ENCODE measurements around the gene NEUROD2. TPM values are rescaled to one million over a fixed set of nuclear protein-coding genes. Genes with fewer than 3 reads are reported as not detected.

The NEUROD2 gene
- polyA plus RNA-seq, 1 donor from 2014 or later = not detected

DNA sequence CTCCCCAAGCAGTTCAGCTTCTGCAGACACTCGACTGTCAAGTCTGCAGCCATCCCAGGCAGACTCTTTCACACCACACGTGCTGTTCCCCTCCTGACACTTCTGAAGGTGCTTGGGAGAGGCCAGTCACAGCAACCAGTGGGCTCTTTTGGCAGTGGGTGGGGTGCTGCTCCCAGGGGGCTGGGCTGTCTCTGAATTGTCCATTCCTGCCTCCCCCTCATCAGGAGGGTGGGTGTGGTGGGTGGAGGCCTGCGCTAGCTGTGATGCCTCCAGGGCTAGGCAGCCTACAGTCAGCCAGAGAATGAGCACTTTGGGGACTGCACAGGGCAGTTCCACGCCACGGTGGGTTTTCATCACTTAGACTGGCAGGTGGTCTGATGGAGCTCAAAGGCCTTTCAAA lies 39.5 kb upstream of the NEUROD2 start:
- Histone ChIP-seq H3K27me3 (ENCODE audit: insufficient read depth, low read depth, low read length) (no peaks in the 10 kb centered on the region), H3K4me3 (ENCODE audit: low read length) (no peak overlapping the region), H3K9me2 (ENCODE audit: insufficient read depth, low read length) (no peaks in the 10 kb centered on the region), H3K79me2 (replicated peaks; ENCODE audit: insufficient read depth, low read length) (no peaks in the 10 kb centered on the region), H3K4me2 (ENCODE audit: low read length) (no peak overlapping the region), H3K9me3 (ENCODE audit: low read length) (no peaks in the 10 kb centered on the region), H3F3A (ENCODE audit: insufficient read depth, low read length, poor library complexity, severe bottlenecking) (no peaks in the 10 kb centered on the region), H2AFZ (ENCODE audit: low read depth, low read length) (no peak overlapping the region), H3K27ac (ENCODE audit: low read length) (no peak overlapping the region), H3K36me3 (ENCODE audit: insufficient read depth, low read length) (no peaks in the 10 kb centered on the region), H3K9ac (ENCODE audit: low read length) (no peak overlapping the region), H4K20me1 (ENCODE audit: insufficient read depth) (no peaks in the 10 kb centered on the region)
- no peak for TF ChIP-seq POLR2AphosphoS5 (IDR thresholded peaks at IDR 0.05)
- no peak for TF ChIP-seq MXI1 (conservative IDR thresholded peaks at IDR 0.05; ENCODE audit: poor library complexity, severe bottlenecking)
- no peak for TF ChIP-seq SMC3 (conservative IDR thresholded peaks at IDR 0.05; ENCODE audit: poor library complexity)
- TF ChIP-seq EZH2 (IDR thresholded peaks at IDR 0.05; ENCODE audit: borderline replicate concordance, insufficient read depth, low read length, poor library complexity, severe bottlenecking) = no peak
- TF ChIP-seq, protein P1, sequence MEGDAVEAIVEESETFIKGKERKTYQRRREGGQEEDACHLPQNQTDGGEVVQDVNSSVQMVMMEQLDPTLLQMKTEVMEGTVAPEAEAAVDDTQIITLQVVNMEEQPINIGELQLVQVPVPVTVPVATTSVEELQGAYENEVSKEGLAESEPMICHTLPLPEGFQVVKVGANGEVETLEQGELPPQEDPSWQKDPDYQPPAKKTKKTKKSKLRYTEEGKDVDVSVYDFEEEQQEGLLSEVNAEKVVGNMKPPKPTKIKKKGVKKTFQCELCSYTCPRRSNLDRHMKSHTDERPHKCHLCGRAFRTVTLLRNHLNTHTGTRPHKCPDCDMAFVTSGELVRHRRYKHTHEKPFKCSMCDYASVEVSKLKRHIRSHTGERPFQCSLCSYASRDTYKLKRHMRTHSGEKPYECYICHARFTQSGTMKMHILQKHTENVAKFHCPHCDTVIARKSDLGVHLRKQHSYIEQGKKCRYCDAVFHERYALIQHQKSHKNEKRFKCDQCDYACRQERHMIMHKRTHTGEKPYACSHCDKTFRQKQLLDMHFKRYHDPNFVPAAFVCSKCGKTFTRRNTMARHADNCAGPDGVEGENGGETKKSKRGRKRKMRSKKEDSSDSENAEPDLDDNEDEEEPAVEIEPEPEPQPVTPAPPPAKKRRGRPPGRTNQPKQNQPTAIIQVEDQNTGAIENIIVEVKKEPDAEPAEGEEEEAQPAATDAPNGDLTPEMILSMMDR (IDR thresholded peaks at IDR 0.05; ENCODE audit: poor library complexity, severe bottlenecking) = no peak
- TF ChIP-seq, protein P2, sequence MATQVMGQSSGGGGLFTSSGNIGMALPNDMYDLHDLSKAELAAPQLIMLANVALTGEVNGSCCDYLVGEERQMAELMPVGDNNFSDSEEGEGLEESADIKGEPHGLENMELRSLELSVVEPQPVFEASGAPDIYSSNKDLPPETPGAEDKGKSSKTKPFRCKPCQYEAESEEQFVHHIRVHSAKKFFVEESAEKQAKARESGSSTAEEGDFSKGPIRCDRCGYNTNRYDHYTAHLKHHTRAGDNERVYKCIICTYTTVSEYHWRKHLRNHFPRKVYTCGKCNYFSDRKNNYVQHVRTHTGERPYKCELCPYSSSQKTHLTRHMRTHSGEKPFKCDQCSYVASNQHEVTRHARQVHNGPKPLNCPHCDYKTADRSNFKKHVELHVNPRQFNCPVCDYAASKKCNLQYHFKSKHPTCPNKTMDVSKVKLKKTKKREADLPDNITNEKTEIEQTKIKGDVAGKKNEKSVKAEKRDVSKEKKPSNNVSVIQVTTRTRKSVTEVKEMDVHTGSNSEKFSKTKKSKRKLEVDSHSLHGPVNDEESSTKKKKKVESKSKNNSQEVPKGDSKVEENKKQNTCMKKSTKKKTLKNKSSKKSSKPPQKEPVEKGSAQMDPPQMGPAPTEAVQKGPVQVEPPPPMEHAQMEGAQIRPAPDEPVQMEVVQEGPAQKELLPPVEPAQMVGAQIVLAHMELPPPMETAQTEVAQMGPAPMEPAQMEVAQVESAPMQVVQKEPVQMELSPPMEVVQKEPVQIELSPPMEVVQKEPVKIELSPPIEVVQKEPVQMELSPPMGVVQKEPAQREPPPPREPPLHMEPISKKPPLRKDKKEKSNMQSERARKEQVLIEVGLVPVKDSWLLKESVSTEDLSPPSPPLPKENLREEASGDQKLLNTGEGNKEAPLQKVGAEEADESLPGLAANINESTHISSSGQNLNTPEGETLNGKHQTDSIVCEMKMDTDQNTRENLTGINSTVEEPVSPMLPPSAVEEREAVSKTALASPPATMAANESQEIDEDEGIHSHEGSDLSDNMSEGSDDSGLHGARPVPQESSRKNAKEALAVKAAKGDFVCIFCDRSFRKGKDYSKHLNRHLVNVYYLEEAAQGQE (IDR thresholded peaks at IDR 0.05; ENCODE audit: borderline replicate concordance) = no peak
- TF ChIP-seq RAD21 (conservative IDR thresholded peaks at IDR 0.05) = no peak
- no peak for TF ChIP-seq EP300 (conservative IDR thresholded peaks at IDR 0.05; ENCODE audit: poor library complexity, severe bottlenecking)
- no peak for TF ChIP-seq TAF1 (IDR thresholded peaks at IDR 0.05; ENCODE audit: low read depth)

DNA sequence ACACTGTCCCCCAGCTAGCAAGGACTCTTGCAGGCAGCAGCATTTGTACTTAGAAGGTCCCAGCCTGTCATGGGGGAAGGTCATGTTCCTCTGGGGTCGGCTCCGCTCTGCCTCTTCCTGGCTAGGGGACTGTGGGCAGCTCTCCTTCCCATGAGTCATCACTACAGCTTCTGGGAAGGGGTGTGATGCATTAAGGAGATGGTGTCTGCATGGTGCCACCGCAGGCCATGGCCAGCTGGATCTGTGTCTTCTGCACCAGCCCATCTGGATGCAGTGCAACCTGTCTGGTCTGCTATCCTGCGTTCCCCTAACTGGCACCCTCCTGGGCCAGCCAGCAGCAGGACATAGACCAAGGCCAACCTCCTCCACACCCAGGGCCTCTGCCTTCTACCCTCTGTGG lies 35.6 kb upstream of the NEUROD2 start:
- TF ChIP-seq MXI1 (conservative IDR thresholded peaks at IDR 0.05; ENCODE audit: poor library complexity, severe bottlenecking) = no peak
- no peak for TF ChIP-seq TAF1 (IDR thresholded peaks at IDR 0.05; ENCODE audit: low read depth)
- no peak for TF ChIP-seq SMC3 (conservative IDR thresholded peaks at IDR 0.05; ENCODE audit: poor library complexity)
- no peak for TF ChIP-seq POLR2AphosphoS5 (IDR thresholded peaks at IDR 0.05)
- no peak for TF ChIP-seq EP300 (conservative IDR thresholded peaks at IDR 0.05; ENCODE audit: poor library complexity, severe bottlenecking)
- Histone ChIP-seq H2AFZ (ENCODE audit: low read depth, low read length) (no peak overlapping the region), H3K4me2 (ENCODE audit: low read length) (no peak overlapping the region), H3K4me3 (ENCODE audit: low read length) (no peak overlapping the region), H3F3A (ENCODE audit: insufficient read depth, low read length, poor library complexity, severe bottlenecking) (no peaks in the 10 kb centered on the region), H4K20me1 (ENCODE audit: insufficient read depth) (no peaks in the 10 kb centered on the region), H3K27ac (ENCODE audit: low read length) (no peak overlapping the region), H3K9me2 (ENCODE audit: insufficient read depth, low read length) (no peaks in the 10 kb centered on the region), H3K9ac (ENCODE audit: low read length) (no peak overlapping the region), H3K79me2 (replicated peaks; ENCODE audit: insufficient read depth, low read length) (peaks cover 10% of the 10 kb centered on the region), H3K27me3 (ENCODE audit: insufficient read depth, low read depth, low read length) (no peaks in the 10 kb centered on the region), H3K36me3 (ENCODE audit: insufficient read depth, low read length) (no peaks in the 10 kb centered on the region), H3K9me3 (ENCODE audit: low read length) (no peaks in the 10 kb centered on the region)

Data from neural cell (in vitro differentiated cells).